Spleen (tissue), 7 donors: ENCODE data around the gene RGS19.

Experiments used
- CTCF ChIP-seq, 11 experiments: fragments of 200-600 bp in 7 of 11; fragments of 450-650 bp in 4 of 11; sonication (generic) in 4 of 11; IDR thresholded peaks in 8 of 11; conservative IDR thresholded peaks in 3 of 11; 1 replicate in 7 of 11; 2 replicates in 4 of 11; pipeline versions ENCODE4 v1.4.0 to v1.8.0; 2016 to 2021; ENCODE audit warnings: antibody characterized with exemption in 11 of 11, inconsistent platforms in 4 of 11, mild to moderate bottlenecking in 1 of 11
- POLR2A ChIP-seq, 3 donors: fragments of 450-650 bp; IDR thresholded peaks; one replicate each; pipeline ENCODE4 v1.5.1; 2017; ENCODE audit warnings: antibody characterized with exemption in 3 of 3, mild to moderate bottlenecking in 1 of 3
- POLR2AphosphoS5 ChIP-seq, 3 donors: sonication (generic); formaldehyde crosslinking; IDR thresholded peaks; one replicate each; pipeline ENCODE4 v1.5.1; 2017; ENCODE audit warnings: antibody characterized with exemption in 3 of 3
- donor health status: DM: no; HTN: no; CAD: no; lungs with moderate emphysema.
- donor health status: DM: no; HTN: no; CAD: no.
- donor health status: DM: no; HTN: no; CAD: no.

GRCh38 chr20:64101731-64102621 lies 22.7 kb upstream of the RGS19 start:
- TF ChIP-seq CTCF (IDR thresholded peaks at IDR 0.05 in 8 of 11, conservative IDR thresholded peaks at IDR 0.05 in 3 of 11), result peak; percentile 35 to 93 (median 84)
- no peak for TF ChIP-seq POLR2A (IDR thresholded peaks at IDR 0.05)
- TF ChIP-seq POLR2AphosphoS5 (IDR thresholded peaks at IDR 0.05), result peak in 1 of 3 donors; percentile 47
